HUES48 (cell line): ENCODE data around the gene SIM1.

Experiments
- H3K27ac ChIP-seq: one replicate; pipeline ENCODE4 v1.7.0; 2013; ENCODE audit warnings: low read depth, low read length, inconsistent platforms
- H3K27me3 ChIP-seq: 2 replicates; pipeline ENCODE4 v1.6.1; 2013; ENCODE audit warnings: mild to moderate bottlenecking, low read length; ENCODE audit not compliant: control insufficient read depth, insufficient read depth
- H3K36me3 ChIP-seq: 2 replicates; pipeline ENCODE4 v1.6.1; 2013; ENCODE audit warnings: low read length; ENCODE audit not compliant: control insufficient read depth, insufficient read depth
- H3K4me1 ChIP-seq: 2 replicates; pipeline ENCODE4 v1.6.1; 2013; ENCODE audit warnings: mild to moderate bottlenecking, low read length; ENCODE audit not compliant: control insufficient read depth, insufficient read depth
- H3K4me3 ChIP-seq: 2 replicates; pipeline ENCODE4 v1.5.1; 2013; ENCODE audit warnings: mild to moderate bottlenecking, low read depth, low read length
- H3K9ac ChIP-seq: 2 replicates; pipeline ENCODE4 v1.6.1; 2013; ENCODE audit warnings: mild to moderate bottlenecking, low read depth, low read length, moderate library complexity
- H3K9me3 ChIP-seq: 2 replicates; pipeline ENCODE4 v1.6.1; 2013; ENCODE audit warnings: low read length; ENCODE audit not compliant: control insufficient read depth, insufficient read depth

SIM1 gene

GRCh38 chr6:100412872-100413271 lies 51.8 kb downstream of the SIM1 start:
- no peak overlapping the region for H3K4me3 ChIP-seq
- H3K27me3 ChIP-seq, result no peaks in the 10 kb centered on the region
- no peaks in the 10 kb centered on the region for H3K36me3 ChIP-seq
- no peak overlapping the region for H3K9ac ChIP-seq
- peaks cover 5% of the 10 kb centered on the region; the same call in 1 of the 2 replicates for H3K4me1 ChIP-seq
- H3K9me3 ChIP-seq, result no peaks in the 10 kb centered on the region
- H3K27ac ChIP-seq, result no peak overlapping the region

GRCh38 chr6:100404051-100404450 lies 60.7 kb downstream of the SIM1 start:
- Histone ChIP-seq H3K36me3 (no peaks in the 10 kb centered on the region), H3K9me3 (no peaks in the 10 kb centered on the region), H3K27ac (no peak overlapping the region), H3K27me3 (no peaks in the 10 kb centered on the region; the same call in 1 of the 2 replicates), H3K4me3 (no peak overlapping the region), H3K9ac (no peak overlapping the region), H3K4me1 (no peaks in the 10 kb centered on the region)

GRCh38 chr6:100393493-100393892 lies 71.2 kb downstream of the SIM1 start:
- no peaks in the 10 kb centered on the region for H3K27me3 ChIP-seq
- H3K4me1 ChIP-seq, result no peaks in the 10 kb centered on the region
- no peak overlapping the region for H3K27ac ChIP-seq
- H3K9ac ChIP-seq, result no peak overlapping the region
- no peaks in the 10 kb centered on the region for H3K9me3 ChIP-seq
- H3K36me3 ChIP-seq, result no peaks in the 10 kb centered on the region
- H3K4me3 ChIP-seq, result no peak overlapping the region

- H3K4me3 ChIP-seq, result no peak overlapping the region
- H3K27ac ChIP-seq, result no peak overlapping the region
- H3K36me3 ChIP-seq, result no peaks in the 10 kb centered on the region
- no peaks in the 10 kb centered on the region for H3K27me3 ChIP-seq
- no peak overlapping the region for H3K9ac ChIP-seq
- no peaks in the 10 kb centered on the region for H3K9me3 ChIP-seq
- no peaks in the 10 kb centered on the region for H3K4me1 ChIP-seq
Observed at GRCh38 chr6:100392423-100392822, 72.3 kb downstream of the SIM1 start.

- Histone ChIP-seq H3K9me3 (no peaks in the 10 kb centered on the region), H3K36me3 (no peaks in the 10 kb centered on the region), H3K4me1 (no peaks in the 10 kb centered on the region), H3K27ac (no peak overlapping the region), H3K9ac (no peak overlapping the region), H3K27me3 (no peaks in the 10 kb centered on the region), H3K4me3 (no peak overlapping the region)
Observed at GRCh38 chr6:100388868-100389519, 75.7 kb downstream of the SIM1 start.

- Histone ChIP-seq H3K27me3 (no peaks in the 10 kb centered on the region), H3K9me3 (no peaks in the 10 kb centered on the region), H3K36me3 (no peaks in the 10 kb centered on the region), H3K9ac (no peak overlapping the region), H3K27ac (no peak overlapping the region), H3K4me3 (no peak overlapping the region), H3K4me1 (no peaks in the 10 kb centered on the region)
Observed at GRCh38 chr6:100382767-100383195, 81.9 kb downstream of the SIM1 start.

- no peak overlapping the region for H3K27ac ChIP-seq
Observed at GRCh38 chr6:100382031-100382430, 82.7 kb downstream of the SIM1 start.

GRCh38 chr6:100381111-100381510 lies 83.6 kb downstream of the SIM1 start:
- no peak overlapping the region for H3K4me3 ChIP-seq
- H3K27me3 ChIP-seq, result no peaks in the 10 kb centered on the region
- H3K36me3 ChIP-seq, result no peaks in the 10 kb centered on the region
- no peaks in the 10 kb centered on the region for H3K9me3 ChIP-seq
- H3K9ac ChIP-seq, result no peak overlapping the region
- peaks cover 12% of the 10 kb centered on the region for H3K4me1 ChIP-seq
- H3K27ac ChIP-seq, result no peak overlapping the region

More at GRCh38 chr6:100382031-100382430, 82.7 kb downstream of the SIM1 start:
- Histone ChIP-seq H3K9me3 (no peaks in the 10 kb centered on the region), H3K27me3 (no peaks in the 10 kb centered on the region), H3K4me1 (0 out of 2 replicates have a peak, but pooled peaks cover 5% of the 10 kb centered on the region), H3K9ac (no peak overlapping the region), H3K36me3 (no peaks in the 10 kb centered on the region), H3K4me3 (no peak overlapping the region)

GRCh38 chr6:100379386-100379785 lies 85.3 kb downstream of the SIM1 start:
- Histone ChIP-seq H3K9me3 (no peaks in the 10 kb centered on the region), H3K27me3 (no peaks in the 10 kb centered on the region), H3K9ac (no peak overlapping the region), H3K4me1 (peaks cover 13% of the 10 kb centered on the region), H3K27ac (no peak overlapping the region), H3K36me3 (no peaks in the 10 kb centered on the region), H3K4me3 (no peak overlapping the region)

- H3K27me3 ChIP-seq, result no peaks in the 10 kb centered on the region
- no peaks in the 10 kb centered on the region for H3K9me3 ChIP-seq
- no peak overlapping the region for H3K4me3 ChIP-seq
- H3K9ac ChIP-seq, result no peak overlapping the region
- no peaks in the 10 kb centered on the region for H3K36me3 ChIP-seq
- H3K4me1 ChIP-seq, result peaks cover 13% of the 10 kb centered on the region
- no peak overlapping the region for H3K27ac ChIP-seq
Observed at GRCh38 chr6:100378576-100378975, 86.1 kb downstream of the SIM1 start.

- Histone ChIP-seq H3K9ac (no peak overlapping the region), H3K27me3 (no peaks in the 10 kb centered on the region), H3K4me3 (no peak overlapping the region), H3K36me3 (no peaks in the 10 kb centered on the region), H3K27ac (no peak overlapping the region), H3K4me1 (peaks cover 24% of the 10 kb centered on the region), H3K9me3 (no peaks in the 10 kb centered on the region)
Observed at GRCh38 chr6:100376103-100376502, 88.6 kb downstream of the SIM1 start.
